Activated T-cell treated with anti-CD3 and anti-CD28 coated beads, Interleukin-2, amount 50 U/mL, for 48 hours (primary cell): ENCODE measurements around the gene CHTF18.

Experiments
- DNase-seq, 2 experiments: peaks; one replicate each; pipeline ENCODE4 v3.0.0-alpha.2; 2020

CHTF18 gene

DNA sequence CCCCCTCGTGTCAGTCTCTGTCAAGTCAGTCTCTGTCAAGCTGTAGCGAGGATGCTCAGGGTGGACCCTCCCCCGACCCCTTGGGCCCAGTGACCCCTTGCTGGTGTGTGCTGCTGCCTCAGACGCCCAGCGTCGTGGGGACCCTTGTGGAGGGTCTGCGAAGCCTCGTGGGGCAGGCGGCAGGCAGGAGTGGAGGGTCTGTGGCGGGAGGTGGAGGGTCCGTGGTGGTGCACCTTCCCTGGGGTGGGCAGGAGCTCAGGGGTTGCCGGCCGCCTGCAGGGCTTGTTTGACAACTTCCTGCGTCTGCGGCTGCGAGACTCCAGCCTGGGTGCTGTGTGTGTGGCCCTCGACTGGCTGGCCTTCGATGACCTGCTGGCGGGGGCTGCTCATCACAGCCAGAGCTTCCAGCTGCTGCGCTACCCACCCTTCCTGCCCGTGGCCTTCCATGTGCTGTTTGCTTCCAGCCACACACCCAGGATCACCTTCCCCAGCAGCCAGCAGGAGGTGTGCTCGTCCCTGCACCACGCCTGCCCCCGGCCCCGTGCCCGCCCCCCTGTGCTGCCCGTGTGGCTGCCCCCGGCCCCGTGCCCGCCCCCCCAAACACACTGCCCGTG is 6.5 kb downstream of the CHTF18 start:
- no peak for DNase-seq

GRCh38 chr16:795580-796229 is 7.3 kb downstream of the CHTF18 start:
- no peak for DNase-seq

DNA sequence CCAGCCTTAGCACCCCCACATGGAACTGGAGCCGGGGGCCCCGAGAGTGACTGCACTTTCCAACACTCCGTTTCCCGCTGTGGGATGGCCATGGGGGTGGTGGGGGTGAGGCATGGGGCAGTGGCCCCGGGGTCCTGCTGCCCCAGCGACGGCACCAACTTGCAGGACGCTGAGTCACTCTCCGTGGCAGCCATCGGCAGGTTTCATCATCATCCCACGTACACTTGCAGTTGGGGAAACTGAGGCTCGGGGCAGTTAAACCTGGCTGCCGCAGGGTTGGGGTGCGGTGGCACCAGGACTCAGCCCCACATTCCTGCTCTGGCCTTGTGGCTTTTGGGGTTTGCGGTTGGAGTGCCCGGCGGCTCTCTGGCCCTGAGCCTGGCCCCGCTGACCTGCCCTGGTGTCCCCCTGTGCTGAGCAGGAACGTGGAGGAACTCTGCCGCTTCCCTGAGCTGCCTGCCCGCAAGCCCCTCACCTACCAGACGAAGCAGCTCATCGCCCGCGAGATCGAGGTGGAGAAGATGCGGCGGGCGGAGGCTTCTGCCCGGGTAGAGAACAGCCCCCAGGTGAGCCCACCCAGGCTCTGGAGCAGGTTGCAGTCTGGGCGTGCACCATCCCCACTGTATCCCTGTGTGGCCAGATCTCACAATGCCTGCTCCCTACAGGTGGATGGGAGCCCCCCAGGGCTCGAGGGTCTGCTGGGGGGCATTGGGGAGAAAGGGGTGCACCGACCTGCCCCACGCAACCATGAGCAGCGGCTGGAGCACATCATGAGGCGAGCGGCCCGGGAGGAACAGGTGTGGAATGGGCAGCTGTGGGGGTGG is 8.1 kb downstream of the CHTF18 start:
- DNase-seq, result no peak

- peak; percentile 67 to 70 for DNase-seq
These were observed 8.7 kb downstream of the CHTF18 start for GRCh38 chr16:797120-797420.

- no peak for DNase-seq
These were observed 9.3 kb downstream of the CHTF18 start for GRCh38 chr16:797686-798085.

GRCh38 chr16:798666-799065 is 10.2 kb downstream of the CHTF18 start:
- no peak for DNase-seq

DNA sequence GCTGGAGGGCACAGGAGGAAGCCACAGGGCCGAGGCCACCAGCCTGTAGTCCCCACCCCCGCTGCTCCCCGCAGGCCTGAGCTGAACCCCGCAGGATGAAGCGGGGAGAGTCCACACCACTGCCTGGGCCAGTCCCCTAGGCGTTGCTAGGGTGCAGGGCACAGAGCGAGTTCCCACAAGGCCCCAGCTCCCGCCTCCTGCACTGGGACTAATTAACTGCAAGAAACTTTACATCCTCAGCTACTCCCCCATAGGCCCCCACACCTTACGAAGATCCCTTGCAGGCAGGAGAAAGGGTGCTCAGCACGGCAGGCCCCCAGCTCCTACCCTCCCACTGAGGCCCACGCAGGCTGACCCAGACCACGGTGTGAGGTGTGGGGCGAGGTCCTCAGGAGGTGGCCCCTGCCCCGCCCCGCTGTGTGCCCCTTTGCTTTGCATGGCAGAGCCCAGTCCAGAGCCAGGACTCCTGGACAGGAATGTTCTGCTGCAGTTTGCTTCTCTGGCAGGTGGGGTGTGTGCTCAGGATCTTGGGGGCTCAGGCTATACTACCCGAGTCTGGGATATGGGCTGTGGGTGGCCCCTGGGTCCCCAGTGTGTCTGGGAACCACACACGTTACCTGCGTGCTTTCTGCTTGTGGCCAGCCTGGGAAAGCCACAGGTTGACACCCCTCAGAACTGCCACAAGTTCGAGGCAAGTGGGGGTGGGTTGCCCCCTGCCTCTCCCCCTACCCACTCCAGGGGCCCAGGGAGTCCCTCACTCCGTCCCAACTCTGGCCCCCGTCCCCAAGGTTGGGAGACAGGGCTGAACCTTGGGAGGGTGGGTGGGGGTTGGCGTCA is 10.9 kb downstream of the CHTF18 start:
- DNase-seq, result no peak

GRCh38 chr16:799948-800833 is 11.8 kb downstream of the CHTF18 start, which contains the start of gene GNG13:
TSS of gene GNG13 (minus strand) at chr16:800734. CDS start at chr16:799077, 1,657 bp downstream.
- no peak for DNase-seq

DNA sequence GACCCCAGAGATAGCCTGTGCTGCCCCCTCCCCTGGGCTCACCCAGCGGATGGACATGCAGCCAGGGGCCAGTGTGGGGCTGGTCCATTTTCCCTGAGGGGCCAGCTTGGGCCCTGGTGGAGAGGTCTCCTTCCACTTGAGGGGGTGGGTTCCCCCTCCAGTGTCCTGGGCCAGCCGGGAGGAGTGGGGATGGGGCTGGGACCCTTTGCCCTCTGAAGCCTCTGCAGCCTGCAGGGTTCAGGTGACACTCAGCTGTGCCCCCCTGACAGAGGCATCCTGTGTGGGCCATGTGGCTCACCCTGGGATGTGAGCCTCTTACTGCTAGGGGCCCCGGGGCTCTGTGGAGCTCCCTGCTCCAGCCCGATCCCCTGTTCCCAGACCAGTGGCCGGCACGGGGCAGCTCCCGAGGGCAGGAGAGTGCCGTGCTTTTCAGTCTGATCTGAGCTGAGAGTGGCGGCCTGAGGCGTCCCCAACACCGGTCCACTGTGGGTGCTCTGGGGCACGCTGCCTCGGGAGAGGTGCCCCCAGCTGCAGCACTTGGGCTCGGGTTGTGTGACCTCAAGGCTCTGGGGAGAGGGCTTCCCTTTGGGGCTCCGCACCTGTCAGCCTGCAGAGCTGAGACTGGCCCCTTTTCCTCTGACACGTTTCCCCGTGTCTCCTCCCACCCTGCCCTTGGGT is 12.6 kb downstream of the CHTF18 start:
- DNase-seq, result no peak

DNA sequence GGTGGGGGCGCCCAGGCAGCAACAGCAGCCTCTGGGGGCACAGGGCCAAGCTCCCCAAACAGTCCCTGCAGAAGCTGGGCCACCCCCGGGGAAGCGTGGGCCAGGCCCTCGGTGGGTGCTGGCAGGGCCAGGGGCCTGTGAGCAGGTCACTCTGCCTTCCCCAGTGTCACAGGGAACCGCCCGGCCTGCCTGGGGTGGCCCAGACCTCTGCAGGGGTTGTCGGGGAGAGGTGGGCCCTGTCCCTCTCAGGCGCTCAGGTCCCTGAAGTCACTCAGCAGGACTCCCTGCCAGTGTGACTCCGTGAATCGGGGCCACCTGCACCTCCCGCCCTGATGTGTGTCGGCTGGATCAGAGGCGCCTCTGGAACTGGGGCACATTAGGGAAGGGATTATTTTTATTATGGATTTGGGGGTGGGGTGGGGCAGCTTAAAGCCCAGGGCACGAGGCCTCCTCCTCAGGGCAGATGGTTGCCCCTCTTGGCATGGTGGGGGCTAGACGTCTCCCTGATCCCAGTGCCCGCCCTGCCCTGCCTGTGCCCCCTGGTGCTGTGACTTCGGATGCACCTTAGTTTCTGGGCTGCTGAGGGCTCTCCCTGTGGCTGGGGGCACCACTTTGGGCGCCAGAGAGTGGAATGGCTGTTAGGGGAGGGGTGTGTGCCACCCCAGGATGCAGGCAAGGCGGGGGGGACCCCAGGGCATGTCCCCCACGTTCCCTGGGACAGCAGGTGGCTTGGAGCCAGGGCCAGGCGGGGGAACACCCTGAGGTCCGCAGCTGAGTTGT is 13.4 kb downstream of the CHTF18 start:
- no peak for DNase-seq

DNA sequence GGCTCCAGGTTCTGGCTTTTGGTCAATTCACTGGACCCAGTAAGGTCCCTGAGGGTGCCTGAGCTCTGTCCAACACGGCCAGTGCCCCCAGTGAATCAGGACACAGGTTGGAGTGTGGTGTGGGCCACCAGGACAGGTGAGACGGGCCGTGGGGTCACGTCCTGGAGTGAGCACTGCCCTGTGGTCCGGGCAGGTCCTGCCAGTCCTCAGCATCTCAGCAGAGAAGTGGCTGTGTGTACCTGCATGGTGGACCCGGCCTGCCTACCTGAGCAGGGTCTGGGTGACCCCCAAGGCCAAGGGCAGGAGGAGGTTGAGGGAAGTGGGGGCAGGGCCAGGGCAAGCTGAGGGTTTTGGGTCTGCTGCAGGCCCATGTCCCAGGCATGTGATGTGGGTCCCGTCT is 14.0 kb downstream of the CHTF18 start:
- DNase-seq, result no peak

DNA sequence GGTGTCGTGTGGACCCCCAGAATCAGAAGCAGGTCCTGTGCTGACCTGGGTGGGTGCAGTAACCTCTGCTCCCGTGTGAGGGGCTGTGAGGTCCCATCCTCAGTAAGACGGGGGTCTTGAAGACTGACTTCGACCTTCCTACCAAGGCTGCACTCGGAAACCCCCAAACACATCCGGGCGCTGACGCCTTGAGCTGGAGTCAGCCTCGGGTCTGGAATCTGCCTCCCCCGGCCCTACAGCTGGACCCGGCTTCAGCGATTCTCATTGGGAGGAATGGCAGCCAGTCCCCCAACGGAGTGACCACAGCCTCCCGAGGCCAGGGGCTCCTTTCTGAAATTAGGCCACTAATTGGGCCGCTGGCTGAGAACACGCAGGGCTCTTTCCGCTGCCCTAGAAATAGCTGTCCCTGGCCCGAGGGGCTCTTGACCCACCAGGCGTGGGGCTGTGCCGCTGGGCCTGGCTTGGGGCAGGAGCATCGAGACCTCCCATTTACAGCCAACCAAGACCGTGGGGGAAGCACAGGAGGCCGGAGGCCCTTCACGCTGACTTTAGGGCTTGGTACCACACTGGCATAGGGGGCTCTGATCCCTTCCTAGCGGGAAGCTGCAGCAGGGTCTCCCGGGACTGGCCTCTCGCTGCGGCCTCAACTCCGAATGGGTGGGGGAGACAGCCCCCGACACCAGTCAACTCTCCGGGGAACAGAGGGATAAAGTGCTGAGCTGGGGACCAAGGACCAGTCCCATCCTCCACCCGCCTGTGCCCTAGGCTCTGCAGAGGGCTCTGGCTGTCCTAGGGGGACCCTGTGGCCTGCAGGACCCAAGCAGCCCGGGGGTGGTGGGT is 14.7 kb downstream of the CHTF18 start:
- DNase-seq, result no peak

DNA sequence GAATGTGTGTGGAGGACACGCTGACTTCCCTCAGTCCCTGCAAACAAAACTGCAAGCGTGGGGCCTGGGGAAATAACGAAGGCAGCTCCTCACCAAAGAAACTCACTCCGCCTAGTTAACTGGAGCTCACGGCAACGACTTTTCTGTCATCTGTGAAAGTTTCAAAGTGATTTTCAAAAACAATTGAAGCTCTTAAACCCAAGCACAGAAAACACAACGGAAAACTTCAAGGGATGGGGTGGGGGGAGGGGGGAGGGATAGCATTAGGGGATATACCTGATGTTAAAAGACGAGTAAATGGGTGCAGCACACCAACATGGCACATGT is 15.3 kb downstream of the CHTF18 start:
- no peak for DNase-seq

DNA sequence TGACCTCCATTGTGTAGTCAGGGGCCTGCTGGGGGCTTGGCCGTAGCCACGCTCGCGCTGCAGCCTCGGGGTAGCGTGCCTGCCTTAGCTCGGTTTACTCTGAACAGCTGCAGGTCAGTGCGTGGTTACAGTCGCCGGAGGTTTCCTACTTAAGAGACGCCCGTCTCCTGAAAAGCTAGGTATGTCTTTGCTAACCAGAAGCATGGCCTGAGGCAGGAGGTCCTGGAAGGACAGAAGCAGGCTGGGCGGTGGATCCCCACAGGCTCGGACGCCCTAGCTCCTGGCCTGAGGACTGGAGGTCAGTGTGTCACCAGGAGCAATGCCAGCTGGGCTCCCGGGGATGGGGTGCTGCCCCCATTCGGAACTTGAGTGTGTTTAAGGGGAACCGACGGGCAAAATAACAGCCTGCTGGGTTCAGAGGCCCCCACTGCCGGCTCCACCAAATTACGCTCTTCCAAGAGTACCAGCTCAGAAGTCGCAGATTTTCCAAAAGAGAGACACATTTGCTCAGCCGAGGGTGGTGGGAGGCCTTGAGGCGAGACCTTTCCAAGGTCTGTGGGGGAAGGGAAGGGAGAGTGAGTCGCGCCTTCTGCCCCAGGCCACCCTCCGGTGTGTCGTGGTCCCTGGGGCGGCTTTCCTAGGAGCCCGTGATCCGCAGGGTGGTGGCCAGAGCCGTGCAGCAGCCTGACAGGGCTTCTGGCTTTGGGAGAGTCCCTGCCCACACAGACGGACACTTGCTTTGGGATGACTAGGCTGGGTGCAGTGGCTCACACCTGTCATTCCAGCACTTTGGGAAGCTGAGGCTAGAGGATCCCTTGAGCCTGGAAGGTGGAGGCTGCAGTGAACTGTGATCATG is 16.0 kb downstream of the CHTF18 start:
- DNase-seq, result no peak

DNA sequence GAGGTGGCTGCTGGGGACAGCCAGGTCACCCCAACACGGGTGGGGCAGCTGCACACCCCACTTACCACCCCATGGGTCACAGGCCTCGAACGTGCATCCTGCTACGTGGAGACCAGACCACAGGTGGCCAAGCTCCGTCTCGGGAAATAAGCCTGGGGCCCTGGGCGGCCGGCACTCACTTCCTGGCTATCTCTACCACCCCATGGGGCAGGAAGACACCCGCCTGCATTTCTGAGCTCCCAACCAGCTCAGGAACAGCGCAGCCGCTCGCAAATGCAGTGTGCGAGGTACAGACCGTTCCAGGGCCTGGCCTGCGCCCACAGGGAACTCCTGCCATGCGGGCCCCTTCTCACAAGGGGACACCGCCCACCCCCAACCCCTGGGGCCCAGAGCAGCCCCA is 17.1 kb downstream of the CHTF18 start:
- no peak for DNase-seq

DNA sequence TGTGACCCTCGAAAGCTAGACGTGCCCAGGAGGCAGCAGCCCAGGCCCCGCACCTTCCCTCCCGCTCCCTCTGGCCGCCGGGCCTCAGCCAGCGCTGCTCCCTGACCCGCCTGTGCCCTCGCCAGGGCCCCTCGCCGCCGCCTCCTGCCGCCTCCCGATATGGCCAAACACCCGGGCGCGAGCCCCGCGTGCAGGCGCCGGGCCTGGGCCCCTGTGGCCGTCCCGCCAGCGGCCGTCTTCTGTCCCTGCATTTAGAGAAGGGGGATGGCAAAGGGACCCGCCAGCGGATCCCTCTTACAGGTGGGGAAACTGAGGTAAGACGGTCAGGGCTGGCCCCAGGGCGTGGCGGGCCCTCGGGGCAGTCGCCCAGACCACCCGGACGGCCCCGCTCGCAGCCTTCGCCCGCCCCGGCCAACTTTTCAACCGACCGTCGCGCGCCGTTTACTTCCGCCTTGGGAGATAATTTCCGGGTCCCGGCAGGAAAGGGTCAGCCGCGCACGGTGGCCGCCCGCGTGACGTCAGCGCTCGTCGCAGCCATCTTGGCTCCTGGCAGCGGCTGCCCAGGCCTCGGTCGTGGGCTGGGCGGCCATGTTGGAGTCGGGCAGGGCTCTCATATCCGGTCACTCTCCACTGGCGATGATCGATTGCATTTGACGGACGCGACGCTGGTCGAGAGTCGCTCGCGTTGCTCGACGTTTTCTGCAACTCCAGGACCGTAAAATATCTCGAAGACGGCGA is 19.1 kb downstream of the CHTF18 start:
- peak; percentile 88 to 93 for DNase-seq

DNA sequence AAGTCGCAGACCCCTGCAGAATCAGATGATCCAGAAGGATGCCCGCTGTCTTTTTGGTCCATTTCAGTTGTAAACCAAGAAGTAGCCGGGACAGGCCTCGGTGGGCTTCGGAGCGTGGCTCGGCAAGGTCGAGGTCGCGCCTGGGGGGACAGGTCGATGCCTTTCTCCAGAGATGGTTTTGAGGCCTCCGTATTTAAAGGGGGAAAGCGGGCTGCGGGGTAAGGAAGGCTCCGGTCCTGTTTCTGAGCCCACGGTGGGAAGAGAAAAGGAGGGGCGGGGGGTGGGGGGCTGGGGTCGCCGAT is 19.6 kb downstream of the CHTF18 start:
- DNase-seq, result no peak

DNA sequence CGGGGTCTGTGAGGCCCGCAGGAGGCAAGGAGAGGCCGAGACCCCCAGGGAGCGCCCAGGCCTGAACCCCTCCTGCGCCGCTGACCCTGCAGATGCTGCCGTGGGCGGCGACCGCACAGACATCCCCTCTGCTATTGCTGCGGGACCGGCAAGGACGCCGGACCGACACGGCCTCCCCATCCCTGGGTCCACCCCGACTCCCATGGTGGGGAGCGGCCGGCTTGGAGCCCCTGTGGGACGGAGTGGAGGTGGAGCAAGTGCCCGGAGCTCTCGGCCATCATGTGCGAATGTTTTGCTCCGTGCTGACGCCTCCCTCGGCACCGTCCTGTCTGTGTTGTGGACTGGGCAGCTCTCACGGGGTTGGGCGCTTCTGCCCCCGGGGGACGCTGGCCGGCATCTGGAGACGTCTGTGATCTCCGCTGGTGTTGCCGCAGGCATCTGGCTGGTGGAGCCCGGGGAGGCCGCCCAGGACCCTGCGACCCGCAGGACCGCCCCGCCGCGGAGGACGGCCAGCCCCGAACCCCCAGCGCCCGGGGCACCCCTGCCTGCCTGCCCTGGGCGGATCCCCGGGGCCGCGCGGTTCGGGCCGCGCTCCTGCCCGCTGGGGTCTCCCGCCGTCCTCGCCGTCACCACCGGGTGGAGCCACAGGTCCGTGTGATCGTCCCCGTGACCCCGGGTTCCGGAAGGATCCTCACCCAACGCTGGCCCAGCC is 24.9 kb downstream of the CHTF18 start:
- DNase-seq, result peak; percentile 72 to 79
